Neural cell (in vitro differentiated cells): ENCODE results near the gene ZNF175. TPM values are rescaled to one million over a fixed set of nuclear protein-coding genes. Genes with fewer than 3 reads are reported as not detected.

Experiments used
- H2AFZ ChIP-seq: fragments of 200-600, 300-800 bp; sonication (generic), shearing (Covaris generic); 2 replicates; pipeline ENCODE4 v1.6.0; 2014; ENCODE audit warnings: low read depth, mild to moderate bottlenecking, antibody characterized with exemption, low read length, moderate library complexity
- H3F3A ChIP-seq: fragments of 200-600 bp; shearing (Covaris generic); 2 replicates; pipeline ENCODE4 v1.6.1; 2016; ENCODE audit warnings: mild to moderate bottlenecking, moderate library complexity, mixed read lengths, antibody characterized with exemption, low read length; ENCODE audit not compliant: insufficient read depth, poor library complexity, severe bottlenecking
- H3K27ac ChIP-seq: fragments of 200-600, 300-800 bp; sonication (generic), shearing (Covaris generic); 2 replicates; pipeline ENCODE4 v1.5.1; 2014; ENCODE audit warnings: mild to moderate bottlenecking, low read length, moderate library complexity
- H3K27me3 ChIP-seq: fragments of 300-800, 200-600 bp; sonication (generic), shearing (Covaris generic); 2 replicates; pipeline ENCODE4 v1.6.0; 2014; ENCODE audit warnings: mild to moderate bottlenecking, low read depth, low read length, moderate library complexity; ENCODE audit not compliant: insufficient read depth
- H3K36me3 ChIP-seq: fragments of 300-800, 200-600 bp; sonication (generic), shearing (Covaris generic); 2 replicates; pipeline ENCODE4 v1.5.1; 2014; ENCODE audit warnings: mild to moderate bottlenecking, antibody characterized with exemption, low read length, moderate library complexity; ENCODE audit not compliant: insufficient read depth
- H3K4me2 ChIP-seq: fragments of 300-800, 200-600 bp; sonication (generic), shearing (Covaris generic); 2 replicates; pipeline ENCODE4 v1.6.0; 2014; ENCODE audit warnings: mild to moderate bottlenecking, low read length
- H3K4me3 ChIP-seq: fragments of 300-800, 200-600 bp; sonication (generic), shearing (Covaris generic); 2 replicates; pipeline ENCODE4 v1.5.1; 2014; ENCODE audit warnings: mild to moderate bottlenecking, low read length, moderate library complexity
- H3K79me2 ChIP-seq: fragments of 200-600 bp; shearing (Covaris generic); replicated peaks from 2 replicates; pipeline ENCODE4 v1.6.0; 2014; ENCODE audit warnings: mild to moderate bottlenecking, low read length, moderate library complexity; ENCODE audit not compliant: insufficient read depth
- H3K9ac ChIP-seq: fragments of 300-800, 200-600 bp; sonication (generic), shearing (Covaris generic); 2 replicates; pipeline ENCODE4 v1.6.1; 2016; ENCODE audit warnings: mild to moderate bottlenecking, low read length, mixed read lengths
- H3K9me2 ChIP-seq: fragments of 200-600 bp; shearing (Covaris generic); 2 replicates; pipeline ENCODE4 v1.6.1; 2016; ENCODE audit warnings: mild to moderate bottlenecking, low read length, mixed read lengths; ENCODE audit not compliant: insufficient read depth
- H3K9me3 ChIP-seq: fragments of 200-600, 300-800 bp; sonication (generic), shearing (Covaris generic); 2 replicates; pipeline ENCODE4 v1.6.1; 2016; ENCODE audit warnings: mild to moderate bottlenecking, mixed run types, low read length, moderate library complexity, mixed read lengths
- H4K20me1 ChIP-seq: fragments of 200-600 bp; shearing (Covaris generic); 2 replicates; pipeline ENCODE4 v1.6.1; 2016; ENCODE audit warnings: mild to moderate bottlenecking, mixed run types; ENCODE audit not compliant: insufficient read depth
- CTCF ChIP-seq: fragments of 450-650 bp; IDR thresholded peaks from 2 replicates; pipeline ENCODE4 v1.5.1; 2014; ENCODE audit warnings: antibody characterized with exemption, mild to moderate bottlenecking, moderate library complexity; ENCODE audit not compliant: poor library complexity, severe bottlenecking
- EP300 ChIP-seq: fragments of 450-650 bp; conservative IDR thresholded peaks from 2 replicates; pipeline ENCODE4 v1.6.1; 2014; ENCODE audit warnings: antibody characterized with exemption, mild to moderate bottlenecking, moderate library complexity; ENCODE audit not compliant: poor library complexity, severe bottlenecking
- EZH2 ChIP-seq: fragments of 200-600, 300-800 bp; shearing (Covaris generic), sonication (generic); IDR thresholded peaks from 2 replicates; pipeline ENCODE4 v1.6.1; 2014; ENCODE audit warnings: antibody characterized with exemption, low read length, borderline replicate concordance, mild to moderate bottlenecking; ENCODE audit not compliant: insufficient read depth, poor library complexity, severe bottlenecking
- MXI1 ChIP-seq: fragments of 450-650 bp; conservative IDR thresholded peaks from 2 replicates; pipeline ENCODE4 v1.6.1; 2014; ENCODE audit warnings: antibody characterized with exemption, mild to moderate bottlenecking; ENCODE audit not compliant: poor library complexity, severe bottlenecking
- POLR2AphosphoS5 ChIP-seq: IDR thresholded peaks from 2 replicates; pipeline ENCODE4 v1.6.1; 2012
- RAD21 ChIP-seq: fragments of 450-650 bp; conservative IDR thresholded peaks from 2 replicates; pipeline ENCODE4 v1.6.1; 2014; ENCODE audit warnings: antibody characterized with exemption, mild to moderate bottlenecking, moderate library complexity
- REST ChIP-seq: IDR thresholded peaks from 2 replicates; pipeline ENCODE4 v1.6.1; 2012; ENCODE audit warnings: borderline replicate concordance
- SMC3 ChIP-seq: fragments of 450-650 bp; conservative IDR thresholded peaks from 2 replicates; pipeline ENCODE4 v1.6.1; 2014; ENCODE audit warnings: antibody characterized with exemption, mild to moderate bottlenecking, moderate library complexity; ENCODE audit not compliant: poor library complexity
- TAF1 ChIP-seq: IDR thresholded peaks from 2 replicates; pipeline ENCODE4 v1.6.1; 2012; ENCODE audit warnings: low read depth
- polyA plus RNA-seq: library from polyadenylated mRNA; depleted of rRNA; stranded (reverse); fragments of >200 nt; gene quantifications from 2 replicates; pipeline ENCODE4 v1.2.3, GENCODE V29; 2014

ZNF175 gene
- polyA plus RNA-seq, 1 donor from 2014 or later: 10.9 TPM

GRCh38 chr19:51572410-51572809, 1.3 kb downstream of the ZNF175 start:
- peak overlapping the region; percentile 97 for H3K4me2 ChIP-seq
- peak overlapping the region; percentile 83 for H3K4me3 ChIP-seq
- H3K9ac ChIP-seq: peak overlapping the region; percentile 81
- peaks cover 23% of the 10 kb centered on the region for H3K79me2 ChIP-seq
- H3K36me3 ChIP-seq: no peaks in the 10 kb centered on the region
- peaks cover 3% of the 10 kb centered on the region for H3K27me3 ChIP-seq
- no peaks in the 10 kb centered on the region for H3K9me3 ChIP-seq
- no peaks in the 10 kb centered on the region for H3F3A ChIP-seq
- H3K9me2 ChIP-seq: no peaks in the 10 kb centered on the region
- no peak overlapping the region for H3K27ac ChIP-seq
- H4K20me1 ChIP-seq: no peaks in the 10 kb centered on the region
- H2AFZ ChIP-seq: no peak overlapping the region
- TF ChIP-seq EZH2 (no peak), MXI1 (no peak), EP300 (no peak), CTCF (no peak), POLR2AphosphoS5 (no peak), SMC3 (no peak), RAD21 (no peak), REST (no peak), TAF1 (no peak)

- Histone ChIP-seq H3K9me2 (no peaks in the 10 kb centered on the region), H4K20me1 (no peaks in the 10 kb centered on the region), H3K27ac (no peak overlapping the region), H3K79me2 (peaks cover 23% of the 10 kb centered on the region), H2AFZ (no peak overlapping the region), H3K9me3 (no peaks in the 10 kb centered on the region), H3K4me2 (no peak overlapping the region), H3K36me3 (no peaks in the 10 kb centered on the region), H3F3A (no peaks in the 10 kb centered on the region), H3K9ac (no peak overlapping the region), H3K27me3 (peaks cover 3% of the 10 kb centered on the region), H3K4me3 (peak overlapping the region; percentile 83)
- no peak for TF ChIP-seq TAF1
- TF ChIP-seq POLR2AphosphoS5: no peak
- TF ChIP-seq REST: no peak
- no peak for TF ChIP-seq EZH2
- TF ChIP-seq CTCF: no peak
- TF ChIP-seq EP300: no peak
- no peak for TF ChIP-seq MXI1
- TF ChIP-seq RAD21: no peak
- no peak for TF ChIP-seq SMC3
Observed at GRCh38 chr19:51572908-51573307, 1.8 kb downstream of the ZNF175 start.
